ENCODE results near the gene MIEF1.

Gene MIEF1

DNA sequence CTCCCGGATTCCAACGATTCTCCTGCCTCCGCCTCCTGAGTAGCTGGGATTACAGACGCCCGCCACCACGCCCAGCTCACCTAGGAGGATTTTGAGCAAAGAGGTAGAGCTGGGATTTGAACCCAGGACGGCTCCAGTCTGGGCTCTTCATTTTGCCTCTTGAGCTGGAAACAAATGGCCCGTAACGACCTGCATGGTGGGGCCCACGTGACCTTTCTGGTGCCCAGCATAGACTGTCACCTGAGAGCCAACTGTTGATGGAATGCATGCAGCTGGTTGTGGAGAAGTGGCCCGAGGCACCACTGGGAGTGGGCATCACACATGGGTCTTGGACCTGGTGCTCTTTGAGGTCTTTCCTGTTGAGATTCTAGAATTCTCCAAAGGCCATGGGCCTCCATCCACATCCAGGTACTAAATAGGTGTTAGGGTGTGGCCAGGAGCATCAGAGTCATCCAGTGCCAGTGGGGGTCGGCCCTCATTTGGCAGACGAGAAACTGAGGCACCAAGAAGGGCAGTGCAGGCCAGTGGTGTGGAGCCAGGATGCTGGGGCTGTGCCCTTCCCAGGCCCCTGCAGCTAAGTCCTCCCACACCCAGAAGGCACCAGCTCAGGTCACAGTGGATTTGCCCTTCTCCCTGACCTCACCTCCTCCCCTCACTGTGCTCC is 22.1 kb downstream of the MIEF1 start (continued):
- TF ChIP-seq, protein P1, sequence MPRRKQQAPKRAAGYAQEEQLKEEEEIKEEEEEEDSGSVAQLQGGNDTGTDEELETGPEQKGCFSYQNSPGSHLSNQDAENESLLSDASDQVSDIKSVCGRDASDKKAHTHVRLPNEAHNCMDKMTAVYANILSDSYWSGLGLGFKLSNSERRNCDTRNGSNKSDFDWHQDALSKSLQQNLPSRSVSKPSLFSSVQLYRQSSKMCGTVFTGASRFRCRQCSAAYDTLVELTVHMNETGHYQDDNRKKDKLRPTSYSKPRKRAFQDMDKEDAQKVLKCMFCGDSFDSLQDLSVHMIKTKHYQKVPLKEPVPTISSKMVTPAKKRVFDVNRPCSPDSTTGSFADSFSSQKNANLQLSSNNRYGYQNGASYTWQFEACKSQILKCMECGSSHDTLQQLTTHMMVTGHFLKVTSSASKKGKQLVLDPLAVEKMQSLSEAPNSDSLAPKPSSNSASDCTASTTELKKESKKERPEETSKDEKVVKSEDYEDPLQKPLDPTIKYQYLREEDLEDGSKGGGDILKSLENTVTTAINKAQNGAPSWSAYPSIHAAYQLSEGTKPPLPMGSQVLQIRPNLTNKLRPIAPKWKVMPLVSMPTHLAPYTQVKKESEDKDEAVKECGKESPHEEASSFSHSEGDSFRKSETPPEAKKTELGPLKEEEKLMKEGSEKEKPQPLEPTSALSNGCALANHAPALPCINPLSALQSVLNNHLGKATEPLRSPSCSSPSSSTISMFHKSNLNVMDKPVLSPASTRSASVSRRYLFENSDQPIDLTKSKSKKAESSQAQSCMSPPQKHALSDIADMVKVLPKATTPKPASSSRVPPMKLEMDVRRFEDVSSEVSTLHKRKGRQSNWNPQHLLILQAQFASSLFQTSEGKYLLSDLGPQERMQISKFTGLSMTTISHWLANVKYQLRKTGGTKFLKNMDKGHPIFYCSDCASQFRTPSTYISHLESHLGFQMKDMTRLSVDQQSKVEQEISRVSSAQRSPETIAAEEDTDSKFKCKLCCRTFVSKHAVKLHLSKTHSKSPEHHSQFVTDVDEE (CRISPR knock-in tag; IDR thresholded peaks at IDR 0.05), result no peak
- TF ChIP-seq GLIS3 (CRISPR knock-in tag; IDR thresholded peaks at IDR 0.05), result no peak
- no peak for TF ChIP-seq CSDC2 (CRISPR knock-in tag; IDR thresholded peaks at IDR 0.05)
- no peak for TF ChIP-seq BACH2 (CRISPR knock-in tag; IDR thresholded peaks at IDR 0.05; ENCODE audit: borderline replicate concordance)
- no peak for TF ChIP-seq ARNTL (CRISPR knock-in tag; IDR thresholded peaks at IDR 0.05; ENCODE audit: borderline replicate concordance, low read depth)
- TF ChIP-seq RARB (CRISPR knock-in tag; IDR thresholded peaks at IDR 0.05), result no peak
- TF ChIP-seq ZNF8 (CRISPR knock-in tag; IDR thresholded peaks at IDR 0.05), result no peak
- TF ChIP-seq PPARA (CRISPR knock-in tag; IDR thresholded peaks at IDR 0.05; ENCODE audit: borderline replicate concordance), result no peak
- no peak for TF ChIP-seq TCF4 (CRISPR knock-in tag; IDR thresholded peaks at IDR 0.05; ENCODE audit: borderline replicate concordance)
- no peak for TF ChIP-seq ESRRG (CRISPR knock-in tag; IDR thresholded peaks at IDR 0.05)

DNA sequence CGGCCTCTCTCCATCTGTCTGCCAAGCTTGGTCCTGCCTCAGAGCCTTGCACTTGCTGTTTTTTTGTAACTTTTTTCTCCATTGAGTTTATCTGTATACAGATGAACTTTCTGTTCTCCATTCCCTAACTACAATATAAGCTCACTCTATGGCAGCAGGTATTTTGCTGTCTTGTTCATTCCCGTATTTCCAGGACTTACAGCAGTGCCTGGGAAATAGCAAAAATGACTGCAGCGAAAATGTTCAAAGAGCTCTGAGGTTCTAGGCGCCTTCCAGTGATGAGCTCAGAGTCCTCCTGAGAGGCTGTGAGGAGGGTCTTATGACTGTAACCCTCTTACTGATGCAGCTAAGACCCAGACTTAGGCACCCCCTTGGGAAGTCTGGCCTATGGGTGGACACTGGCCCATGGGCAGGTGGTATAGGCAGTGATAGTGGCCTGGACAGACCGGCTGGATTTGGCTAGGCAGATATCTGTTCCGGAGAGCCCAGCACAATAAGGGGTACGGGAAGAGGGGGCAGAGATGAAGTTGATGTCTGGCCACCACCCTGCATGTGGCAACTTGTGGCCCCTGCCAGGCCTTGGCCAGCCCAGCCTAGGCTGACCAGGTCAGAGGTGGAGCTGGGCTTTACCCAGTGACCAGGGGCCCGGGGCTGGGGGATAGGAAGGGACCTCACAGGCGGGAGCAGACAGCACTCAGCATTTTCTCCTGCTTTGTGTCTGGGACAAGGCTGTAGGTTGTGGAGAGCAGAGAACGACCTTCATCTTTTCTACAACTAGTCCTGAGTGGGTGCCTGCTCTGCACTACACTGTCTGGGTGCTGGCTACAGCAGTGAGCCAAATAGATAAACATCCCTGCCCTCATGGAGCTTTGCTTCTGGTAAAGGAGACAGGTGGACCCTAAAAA is 22.9 kb downstream of the MIEF1 start:
- peak; percentile 1; the same call in 2 of the 3 replicates for ATAC-seq
- no peak for TF ChIP-seq PPARA (CRISPR knock-in tag; IDR thresholded peaks at IDR 0.05; ENCODE audit: borderline replicate concordance)
- TF ChIP-seq TCF4 (CRISPR knock-in tag; IDR thresholded peaks at IDR 0.05; ENCODE audit: borderline replicate concordance), result no peak
- TF ChIP-seq ZNF70 (CRISPR knock-in tag; IDR thresholded peaks at IDR 0.05), result no peak
- TF ChIP-seq, protein P2, sequence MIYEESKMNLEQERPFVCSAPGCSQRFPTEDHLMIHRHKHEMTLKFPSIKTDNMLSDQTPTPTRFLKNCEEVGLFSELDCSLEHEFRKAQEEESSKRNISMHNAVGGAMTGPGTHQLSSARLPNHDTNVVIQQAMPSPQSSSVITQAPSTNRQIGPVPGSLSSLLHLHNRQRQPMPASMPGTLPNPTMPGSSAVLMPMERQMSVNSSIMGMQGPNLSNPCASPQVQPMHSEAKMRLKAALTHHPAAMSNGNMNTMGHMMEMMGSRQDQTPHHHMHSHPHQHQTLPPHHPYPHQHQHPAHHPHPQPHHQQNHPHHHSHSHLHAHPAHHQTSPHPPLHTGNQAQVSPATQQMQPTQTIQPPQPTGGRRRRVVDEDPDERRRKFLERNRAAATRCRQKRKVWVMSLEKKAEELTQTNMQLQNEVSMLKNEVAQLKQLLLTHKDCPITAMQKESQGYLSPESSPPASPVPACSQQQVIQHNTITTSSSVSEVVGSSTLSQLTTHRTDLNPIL (CRISPR knock-in tag; IDR thresholded peaks at IDR 0.05; ENCODE audit: low read depth), result no peak
- TF ChIP-seq, protein P3, sequence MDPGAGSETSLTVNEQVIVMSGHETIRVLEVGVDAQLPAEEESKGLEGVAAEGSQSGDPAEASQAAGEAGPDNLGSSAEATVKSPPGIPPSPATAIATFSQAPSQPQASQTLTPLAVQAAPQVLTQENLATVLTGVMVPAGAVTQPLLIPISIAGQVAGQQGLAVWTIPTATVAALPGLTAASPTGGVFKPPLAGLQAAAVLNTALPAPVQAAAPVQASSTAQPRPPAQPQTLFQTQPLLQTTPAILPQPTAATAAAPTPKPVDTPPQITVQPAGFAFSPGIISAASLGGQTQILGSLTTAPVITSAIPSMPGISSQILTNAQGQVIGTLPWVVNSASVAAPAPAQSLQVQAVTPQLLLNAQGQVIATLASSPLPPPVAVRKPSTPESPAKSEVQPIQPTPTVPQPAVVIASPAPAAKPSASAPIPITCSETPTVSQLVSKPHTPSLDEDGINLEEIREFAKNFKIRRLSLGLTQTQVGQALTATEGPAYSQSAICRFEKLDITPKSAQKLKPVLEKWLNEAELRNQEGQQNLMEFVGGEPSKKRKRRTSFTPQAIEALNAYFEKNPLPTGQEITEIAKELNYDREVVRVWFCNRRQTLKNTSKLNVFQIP (CRISPR knock-in tag; IDR thresholded peaks at IDR 0.05; ENCODE audit: borderline replicate concordance, low read depth), result no peak
- TF ChIP-seq ZNF565 (CRISPR knock-in tag; conservative IDR thresholded peaks at IDR 0.05; ENCODE audit: low read depth), result no peak
- TF ChIP-seq, protein P1 (CRISPR knock-in tag; IDR thresholded peaks at IDR 0.05), result no peak
- no peak for TF ChIP-seq GLIS3 (CRISPR knock-in tag; IDR thresholded peaks at IDR 0.05)
- TF ChIP-seq, protein P4, sequence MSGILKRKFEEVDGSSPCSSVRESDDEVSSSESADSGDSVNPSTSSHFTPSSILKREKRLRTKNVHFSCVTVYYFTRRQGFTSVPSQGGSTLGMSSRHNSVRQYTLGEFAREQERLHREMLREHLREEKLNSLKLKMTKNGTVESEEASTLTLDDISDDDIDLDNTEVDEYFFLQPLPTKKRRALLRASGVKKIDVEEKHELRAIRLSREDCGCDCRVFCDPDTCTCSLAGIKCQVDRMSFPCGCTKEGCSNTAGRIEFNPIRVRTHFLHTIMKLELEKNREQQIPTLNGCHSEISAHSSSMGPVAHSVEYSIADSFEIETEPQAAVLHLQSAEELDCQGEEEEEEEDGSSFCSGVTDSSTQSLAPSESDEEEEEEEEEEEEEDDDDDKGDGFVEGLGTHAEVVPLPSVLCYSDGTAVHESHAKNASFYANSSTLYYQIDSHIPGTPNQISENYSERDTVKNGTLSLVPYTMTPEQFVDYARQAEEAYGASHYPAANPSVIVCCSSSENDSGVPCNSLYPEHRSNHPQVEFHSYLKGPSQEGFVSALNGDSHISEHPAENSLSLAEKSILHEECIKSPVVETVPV (CRISPR knock-in tag; IDR thresholded peaks at IDR 0.05), result no peak
- TF ChIP-seq SNAI2 (CRISPR knock-in tag; IDR thresholded peaks at IDR 0.05), result no peak
- no peak for TF ChIP-seq BACH2 (CRISPR knock-in tag; IDR thresholded peaks at IDR 0.05; ENCODE audit: borderline replicate concordance)
- no peak for TF ChIP-seq ZC3H10 (CRISPR knock-in tag; IDR thresholded peaks at IDR 0.05)
- TF ChIP-seq ESRRG (CRISPR knock-in tag; IDR thresholded peaks at IDR 0.05), result no peak

Data from SK-N-SH treated with all-trans-retinoic acid at 6 μM for 48 hours (cell line).